GM21423 (cell line): Measurements from ENCODE around the gene SASH1.

Experiments
- ATAC-seq: cut with Tn5 transposase; IDR thresholded peaks from one replicate; pipeline ENCODE4 v1.9.1; 2021; ENCODE audit warnings: mild to moderate bottlenecking, moderate library complexity; ENCODE audit not compliant: unreplicated experiment

SASH1 gene

DNA sequence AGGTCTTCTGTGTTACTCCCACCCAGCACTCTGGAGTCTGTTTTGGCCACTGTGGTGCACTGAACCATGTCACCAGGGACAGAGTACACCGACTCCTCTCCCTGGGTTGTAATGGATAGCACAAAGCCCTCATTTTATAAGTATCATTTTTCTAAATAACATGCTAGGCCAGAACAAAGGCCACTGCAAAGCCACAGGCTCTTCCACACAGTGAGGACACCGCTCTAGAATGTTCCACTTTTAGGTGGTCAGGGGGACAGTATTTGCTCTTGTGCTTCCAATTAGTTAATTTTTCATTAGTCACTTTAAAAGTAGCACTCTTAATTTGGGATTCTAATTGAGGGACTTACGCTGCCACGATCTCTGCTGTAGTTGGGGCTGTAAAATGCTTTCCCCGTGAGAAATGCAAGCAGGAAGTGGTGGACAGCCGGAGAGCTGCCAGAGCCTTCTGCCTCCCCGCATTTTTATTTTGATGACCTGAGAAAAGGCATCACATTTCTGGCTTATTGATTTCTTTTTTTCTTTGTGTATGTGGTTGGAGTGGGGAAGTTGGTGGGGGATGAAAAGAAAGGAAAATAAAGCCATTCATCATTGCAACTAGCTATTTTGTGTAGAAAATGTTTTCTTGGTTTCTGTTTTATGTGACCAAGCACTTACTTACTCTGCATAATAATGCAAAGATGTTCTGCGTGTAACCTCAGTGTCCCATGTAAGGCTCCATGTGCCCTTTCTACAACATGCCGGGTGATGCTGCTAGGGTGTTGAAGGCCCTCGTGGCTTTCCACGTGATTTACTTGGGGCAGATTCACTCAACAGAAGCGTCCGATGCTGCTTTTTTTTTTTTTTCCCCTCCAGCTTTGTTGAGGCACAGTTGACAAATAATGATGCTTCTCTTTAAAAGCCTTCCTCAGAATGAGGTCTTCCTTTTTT, 195.9 kb downstream of the SASH1 start:
- ATAC-seq = no peak

DNA sequence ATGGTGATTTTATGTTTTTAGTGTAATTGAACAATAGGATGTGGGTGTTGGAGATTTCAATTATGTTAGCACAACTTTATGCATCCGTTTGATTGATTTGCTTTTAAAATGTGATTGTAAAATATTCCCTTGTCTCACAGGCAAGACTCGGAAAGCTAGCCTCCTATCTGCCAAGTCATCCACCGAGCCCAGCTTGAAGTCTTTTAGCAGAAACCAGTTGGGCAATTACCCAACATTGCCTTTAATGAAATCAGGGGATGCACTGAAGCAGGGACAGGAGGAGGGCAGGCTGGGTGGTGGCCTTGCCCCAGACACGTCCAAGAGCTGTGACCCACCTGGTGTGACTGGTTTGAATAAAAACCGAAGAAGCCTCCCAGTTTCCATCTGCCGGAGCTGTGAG, 200.9 kb downstream of the SASH1 start:
- no peak for ATAC-seq

- ATAC-seq = no peak
These were observed 201.8 kb downstream of the SASH1 start for GRCh38 chr6:148544421-148544820.

DNA sequence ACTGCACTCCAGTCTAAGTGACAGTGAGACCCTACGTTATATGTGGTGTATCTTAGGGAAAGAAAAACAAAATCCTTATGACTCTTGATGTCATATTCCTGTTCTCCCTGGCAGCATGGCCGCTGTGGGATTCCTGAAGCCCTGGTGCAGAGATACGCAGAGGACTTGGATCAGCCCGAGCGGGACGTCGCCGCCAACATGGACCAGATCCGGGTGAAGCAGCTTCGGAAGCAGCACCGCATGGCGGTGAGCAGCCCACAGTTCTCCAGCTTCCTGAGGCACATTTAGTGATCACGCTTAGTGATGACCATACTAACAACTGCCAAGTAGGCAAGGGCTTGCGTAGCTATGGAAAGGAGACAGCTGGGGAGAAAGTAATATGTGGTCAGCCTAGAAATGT, 203.3 kb downstream of the SASH1 start:
- ATAC-seq = no peak

GRCh38 chr6:148547110-148547509, 204.5 kb downstream of the SASH1 start:
- no peak for ATAC-seq

GRCh38 chr6:148548065-148548748, 205.6 kb downstream of the SASH1 start:
- ATAC-seq = no peak

DNA sequence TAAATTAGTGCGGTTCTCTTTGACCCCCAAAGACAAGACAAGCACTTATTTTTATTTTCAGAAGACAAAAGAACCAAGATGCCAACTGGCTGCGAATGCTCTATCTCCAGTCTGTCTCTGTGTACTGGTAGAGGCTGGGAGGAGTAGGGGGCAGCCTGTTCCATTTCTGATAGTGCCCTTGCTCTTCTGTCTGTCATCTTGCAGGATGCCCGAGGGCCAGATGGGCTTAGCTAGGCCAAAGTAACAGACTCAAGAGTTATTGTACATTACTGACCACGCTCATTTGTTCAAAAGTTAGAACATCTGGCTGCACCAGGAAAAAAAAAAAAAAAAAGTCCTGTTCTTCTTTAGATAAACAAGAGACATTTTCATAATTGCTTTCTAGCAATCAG, 206.1 kb downstream of the SASH1 start:
- ATAC-seq = no peak

DNA sequence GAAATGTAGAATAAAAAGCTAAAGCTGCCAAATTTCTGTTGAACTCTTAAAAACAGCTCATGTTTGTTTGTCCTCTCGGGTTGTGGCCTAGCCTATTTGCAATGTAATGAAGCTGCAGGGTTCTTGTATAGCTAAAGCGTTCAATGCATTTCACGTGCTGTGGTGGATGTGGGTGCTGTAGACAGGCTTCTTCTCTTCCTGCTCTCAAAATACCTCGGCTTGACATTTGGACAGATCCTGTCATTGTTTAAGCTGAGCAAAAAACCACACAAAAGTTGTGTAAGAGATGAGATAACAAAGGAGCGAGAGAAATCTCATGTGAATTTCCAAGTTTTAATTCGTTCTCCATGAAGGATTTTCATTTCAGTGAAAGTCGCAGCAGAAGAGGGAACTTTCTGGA, 207.9 kb downstream of the SASH1 start:
- no peak for ATAC-seq

DNA sequence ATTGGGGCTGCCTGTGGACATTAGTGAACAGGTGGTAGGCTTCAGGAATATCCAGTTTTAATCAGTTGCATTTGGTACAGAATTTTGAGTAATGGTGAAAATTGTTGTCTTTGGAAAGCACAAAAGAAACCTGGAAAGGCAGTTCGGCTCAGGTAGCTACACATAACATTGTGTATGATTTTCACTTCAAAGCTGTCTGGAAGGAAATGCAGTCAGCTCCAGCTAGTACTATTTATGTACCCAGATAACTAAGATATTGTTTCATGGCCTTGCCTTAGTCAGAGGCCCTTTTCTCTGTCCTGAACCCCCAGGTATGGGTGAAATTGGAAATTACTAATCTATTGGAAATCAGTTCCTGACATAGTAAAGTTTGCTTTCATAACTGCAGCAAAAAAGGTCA, 208.6 kb downstream of the SASH1 start:
- no peak for ATAC-seq

DNA sequence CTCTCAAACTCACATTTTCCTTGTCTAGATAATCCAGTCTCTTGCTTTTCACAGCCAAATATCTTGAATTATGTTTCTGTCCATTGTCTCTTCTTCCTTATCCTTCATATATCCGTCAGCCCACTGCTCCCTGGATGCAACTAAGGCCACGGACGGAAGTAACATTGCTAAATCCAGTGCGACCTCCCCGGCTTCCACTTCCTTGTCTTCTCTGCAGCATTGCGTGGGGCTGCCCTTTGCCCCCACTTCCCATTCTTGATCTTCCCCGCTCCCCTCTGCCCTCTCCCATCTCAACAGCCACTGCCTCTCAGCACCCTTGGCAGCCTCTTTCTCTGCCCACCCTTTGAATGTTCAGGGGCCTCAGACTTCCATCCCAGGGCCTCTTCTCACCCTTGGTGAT, 213.8 kb downstream of the SASH1 start:
- no peak for ATAC-seq

DNA sequence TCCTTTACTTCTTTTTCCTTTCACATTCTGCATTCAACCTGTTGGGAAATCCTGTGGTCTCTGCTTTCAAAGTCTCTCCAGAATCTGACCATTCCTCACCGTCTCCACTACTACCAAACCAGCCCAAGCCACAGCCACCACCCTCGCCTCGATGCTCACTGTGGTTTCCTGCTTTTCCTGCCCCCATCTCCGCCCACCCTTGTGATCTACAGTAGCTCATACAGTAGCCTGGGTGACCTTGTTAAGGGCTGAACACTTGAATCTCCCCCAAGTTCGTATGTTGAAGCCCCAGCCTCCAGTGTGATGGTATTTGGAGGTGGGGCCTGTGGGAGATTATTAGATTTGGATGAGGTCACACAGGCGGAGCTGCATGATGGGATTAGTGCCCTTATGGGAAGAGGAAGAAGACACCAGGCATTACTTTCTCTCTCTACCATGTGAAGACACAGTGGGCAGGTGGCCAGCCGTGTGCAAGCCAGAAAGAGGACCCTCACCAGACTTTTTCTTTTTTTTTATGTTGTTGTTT, 215.2 kb downstream of the SASH1 start:
- ATAC-seq = no peak

GRCh38 chr6:148559848-148560433, 217.3 kb downstream of the SASH1 start:
- ATAC-seq = peak; percentile 81

GRCh38 chr6:148561629-148562028, 219.0 kb downstream of the SASH1 start:
- no peak for ATAC-seq

DNA sequence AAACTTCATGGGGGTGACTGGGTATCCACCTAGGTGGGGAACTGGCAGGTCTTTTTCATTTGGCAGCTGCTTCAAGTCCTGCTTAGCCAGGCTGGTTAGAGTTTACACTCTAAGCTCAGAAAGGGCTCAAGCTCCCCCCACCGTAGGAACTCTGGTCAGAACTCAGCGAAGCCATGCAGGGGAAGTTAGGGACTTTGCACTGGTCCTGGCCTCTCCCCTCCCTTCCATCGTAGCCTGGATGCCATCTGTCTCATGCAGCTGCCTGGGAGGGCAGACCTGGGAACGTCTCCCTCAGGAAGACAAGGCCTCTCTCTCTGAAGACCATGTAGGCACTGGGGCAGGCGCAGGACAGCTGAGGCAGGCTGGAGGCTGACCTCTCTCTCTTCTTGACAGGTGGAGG, 220.4 kb downstream of the SASH1 start:
- ATAC-seq = no peak

- no peak for ATAC-seq
These were observed 221.9 kb downstream of the SASH1 start for GRCh38 chr6:148564494-148565035.

- no peak for ATAC-seq
These were observed 222.8 kb downstream of the SASH1 start for GRCh38 chr6:148565321-148565926.

- peak; percentile 67 for ATAC-seq
These were observed 223.5 kb downstream of the SASH1 start for GRCh38 chr6:148565930-148566663.

DNA sequence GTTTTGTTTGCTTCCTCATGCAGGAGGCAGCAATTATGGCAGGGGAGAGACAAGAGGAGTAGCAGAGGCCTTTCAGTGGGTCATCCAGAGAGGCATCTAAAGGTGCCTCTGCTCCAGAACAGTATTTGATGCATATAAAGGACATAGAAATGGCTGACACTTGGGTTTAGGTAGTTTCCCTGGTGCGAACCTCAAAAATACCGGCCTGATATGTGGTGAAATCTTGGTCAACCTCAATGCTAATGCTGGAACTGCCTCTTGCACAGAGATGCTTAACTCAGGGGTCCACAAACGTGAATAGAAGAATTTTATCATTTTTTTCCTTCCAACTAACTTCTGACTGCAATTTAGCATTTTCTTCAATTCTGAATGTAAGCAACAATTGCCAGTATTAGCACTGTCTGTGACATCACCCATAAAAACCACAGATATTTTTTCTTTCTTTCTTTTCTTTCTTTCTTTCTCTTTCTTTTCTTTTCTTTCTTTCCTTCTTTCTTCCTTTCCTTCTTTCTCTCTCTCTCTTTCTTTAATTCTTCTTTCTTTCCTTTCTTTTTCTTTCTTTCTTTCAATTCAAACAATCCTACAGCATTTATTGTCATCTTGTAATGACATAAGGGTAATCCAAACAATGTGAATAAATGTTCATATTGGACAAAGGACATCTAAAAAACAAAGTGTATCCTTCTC, 224.2 kb downstream of the SASH1 start:
- ATAC-seq = peak; percentile 37

- ATAC-seq = no peak
These were observed 227.8 kb downstream of the SASH1 start for GRCh38 chr6:148570456-148570855.
